HEK293 (cell line): ENCODE data around the gene ADSS1.

Experiments
- CTCF ChIA-PET: fragments of 350-600 bp; formaldehyde crosslinking; extraction: SDS; loops from one replicate; lab custom pipeline; 2021; ENCODE audit warnings: antibody characterized with exemption; lab: Yijun Ruan, JAX
- POLR2A ChIA-PET: fragments of 300-600 bp; formaldehyde crosslinking; extraction: SDS; loops from one replicate; lab custom pipeline; 2020; ENCODE audit warnings: antibody characterized with exemption, inconsistent platforms; lab: Yijun Ruan, JAX
- H3K27ac ChIP-seq: fragments of 200-500 bp; sonication (Bioruptor generic); 2 replicates; pipeline ENCODE4 v1.5.1; 2014; ENCODE audit warnings: low read depth, low read length, control low read depth, inconsistent platforms; ENCODE audit errors: extremely low read depth
- H3K36me3 ChIP-seq, 2 experiments: fragments of 200-500 bp in 1 of 2; sonication (Bioruptor generic) in 1 of 2; 1 replicate in 1 of 2; 2 replicates in 1 of 2; pipeline ENCODE4 v1.5.1; 2014 to 2017; ENCODE audit warnings: inconsistent platforms in 2 of 2, low read length in 2 of 2; ENCODE audit not compliant: control insufficient read depth in 2 of 2, insufficient read depth in 1 of 2
- H3K4me1 ChIP-seq: fragments of 200-500 bp; sonication (Bioruptor generic); 2 replicates; pipeline ENCODE4 v1.5.1; 2014; ENCODE audit warnings: mild to moderate bottlenecking, low read length, inconsistent platforms; ENCODE audit not compliant: control insufficient read depth, insufficient read depth
- H3K4me3 ChIP-seq: 2 replicates; pipeline ENCODE4 v1.5.1; 2011; ENCODE audit warnings: low read depth, mild to moderate bottlenecking, control low read depth, low read length, moderate library complexity
- H3K9me3 ChIP-seq: fragments of 200-500 bp; sonication (Bioruptor generic); 2 replicates; pipeline ENCODE4 v1.5.1; 2014; ENCODE audit warnings: low read depth, low read length, inconsistent platforms; ENCODE audit not compliant: control insufficient read depth, insufficient read depth
- BCL11B ChIP-seq: fragments of 450-650 bp; formaldehyde crosslinking; IDR thresholded peaks from 2 replicates; pipeline ENCODE4 v1.5.1; 2016; ENCODE audit warnings: low read depth, missing biosample characterization, missing genetic modification characterization
- GLIS1 ChIP-seq: fragments of 450-650 bp; formaldehyde crosslinking; IDR thresholded peaks from 2 replicates; pipeline ENCODE4 v1.5.1; 2016; ENCODE audit warnings: missing biosample characterization, missing genetic modification characterization
- GLIS2 ChIP-seq: fragments of 450-650 bp; formaldehyde crosslinking; IDR thresholded peaks from 2 replicates; pipeline ENCODE4 v1.5.1; 2016; ENCODE audit warnings: missing biosample characterization, missing genetic modification characterization
- KLF10 ChIP-seq: fragments of 450-650 bp; IDR thresholded peaks from 2 replicates; pipeline ENCODE4 v1.5.1; 2018; ENCODE audit warnings: missing biosample characterization, mild to moderate bottlenecking, missing genetic modification characterization
- SP2 ChIP-seq: fragments of 450-650 bp; formaldehyde crosslinking; IDR thresholded peaks from 2 replicates; pipeline ENCODE4 v1.5.1; 2016; ENCODE audit warnings: missing biosample characterization, missing genetic modification characterization
- ZBTB20 ChIP-seq: fragments of 450-650 bp; formaldehyde crosslinking; IDR thresholded peaks from 2 replicates; pipeline ENCODE4 v1.5.1; 2016; ENCODE audit warnings: missing biosample characterization, missing genetic modification characterization
- ZFP3 ChIP-seq: fragments of 450-650 bp; formaldehyde crosslinking; IDR thresholded peaks from 2 replicates; pipeline ENCODE4 v1.5.1; 2016; ENCODE audit warnings: low read depth, missing biosample characterization, missing genetic modification characterization
- ZIC2 ChIP-seq: fragments of 450-650 bp; formaldehyde crosslinking; IDR thresholded peaks from 2 replicates; pipeline ENCODE4 v1.5.1; 2016; ENCODE audit warnings: missing biosample characterization, missing genetic modification characterization
- ZNF311 ChIP-seq: fragments of 450-650 bp; formaldehyde crosslinking; IDR thresholded peaks from 2 replicates; pipeline ENCODE4 v1.5.1; 2017; ENCODE audit warnings: missing biosample characterization, missing genetic modification characterization, borderline replicate concordance
- ZSCAN30 ChIP-seq: fragments of 450-650 bp; IDR thresholded peaks from 2 replicates; pipeline ENCODE4 v1.5.1; 2018; ENCODE audit warnings: missing biosample characterization, mild to moderate bottlenecking, missing genetic modification characterization, moderate library complexity
- ZXDB ChIP-seq: fragments of 450-650 bp; formaldehyde crosslinking; IDR thresholded peaks from 2 replicates; pipeline ENCODE4 v1.5.1; 2016; ENCODE audit warnings: missing biosample characterization, missing genetic modification characterization
- TF ChIP-seq, protein P1 (sequence below): fragments of 450-650 bp; formaldehyde crosslinking; IDR thresholded peaks from 2 replicates; pipeline ENCODE4 v1.5.0; 2017; ENCODE audit warnings: missing biosample characterization, missing genetic modification characterization, borderline replicate concordance
- TF ChIP-seq, protein P2 (sequence below): fragments of 450-650 bp; formaldehyde crosslinking; IDR thresholded peaks from 2 replicates; pipeline ENCODE4 v1.5.1; 2016; ENCODE audit warnings: missing biosample characterization, missing genetic modification characterization
- TF ChIP-seq, protein P3 (sequence below): fragments of 450-650 bp; IDR thresholded peaks from 2 replicates; pipeline ENCODE4 v1.5.1; 2018; ENCODE audit warnings: missing biosample characterization, missing genetic modification characterization
- TF ChIP-seq, protein P4 (sequence below): fragments of 450-650 bp; formaldehyde crosslinking; IDR thresholded peaks from 2 replicates; pipeline ENCODE4 v1.5.1; 2016; ENCODE audit warnings: missing biosample characterization, missing genetic modification characterization
- TF ChIP-seq, protein P5 (sequence below): fragments of 450-650 bp; formaldehyde crosslinking; IDR thresholded peaks from 2 replicates; pipeline ENCODE4 v1.5.1; 2017; ENCODE audit warnings: missing biosample characterization, missing genetic modification characterization
- TF ChIP-seq, protein P6 (sequence below): fragments of 450-650 bp; formaldehyde crosslinking; conservative IDR thresholded peaks from 2 replicates; pipeline ENCODE4 v1.5.1; 2016; ENCODE audit warnings: low read depth, missing biosample characterization, missing genetic modification characterization
- TF ChIP-seq, protein P7 (sequence below): fragments of 450-650 bp; formaldehyde crosslinking; IDR thresholded peaks from 2 replicates; pipeline ENCODE4 v1.5.1; 2016; ENCODE audit warnings: missing biosample characterization, missing genetic modification characterization

Gene ADSS1

DNA sequence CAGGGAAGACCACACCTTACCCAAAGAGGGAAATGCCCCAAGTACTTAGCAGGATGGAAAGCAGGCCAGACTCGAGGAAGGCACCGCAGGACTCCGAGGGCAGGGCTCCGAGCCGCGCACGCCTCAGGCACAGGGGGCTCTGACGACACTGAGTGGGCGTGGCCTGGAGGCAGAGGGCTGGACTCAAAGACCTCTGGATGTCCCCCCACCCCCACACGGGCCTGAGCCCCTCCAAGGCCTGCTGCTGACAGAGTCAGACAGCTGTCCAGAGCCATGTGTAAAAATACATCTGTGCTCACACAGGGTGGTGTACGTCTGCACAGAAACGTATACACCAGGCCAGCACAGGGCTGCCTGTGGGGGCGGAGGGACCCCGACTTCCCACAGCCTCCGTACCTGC, 70.1 kb downstream of the ADSS1 start (continued):
- TF ChIP-seq, protein P1, sequence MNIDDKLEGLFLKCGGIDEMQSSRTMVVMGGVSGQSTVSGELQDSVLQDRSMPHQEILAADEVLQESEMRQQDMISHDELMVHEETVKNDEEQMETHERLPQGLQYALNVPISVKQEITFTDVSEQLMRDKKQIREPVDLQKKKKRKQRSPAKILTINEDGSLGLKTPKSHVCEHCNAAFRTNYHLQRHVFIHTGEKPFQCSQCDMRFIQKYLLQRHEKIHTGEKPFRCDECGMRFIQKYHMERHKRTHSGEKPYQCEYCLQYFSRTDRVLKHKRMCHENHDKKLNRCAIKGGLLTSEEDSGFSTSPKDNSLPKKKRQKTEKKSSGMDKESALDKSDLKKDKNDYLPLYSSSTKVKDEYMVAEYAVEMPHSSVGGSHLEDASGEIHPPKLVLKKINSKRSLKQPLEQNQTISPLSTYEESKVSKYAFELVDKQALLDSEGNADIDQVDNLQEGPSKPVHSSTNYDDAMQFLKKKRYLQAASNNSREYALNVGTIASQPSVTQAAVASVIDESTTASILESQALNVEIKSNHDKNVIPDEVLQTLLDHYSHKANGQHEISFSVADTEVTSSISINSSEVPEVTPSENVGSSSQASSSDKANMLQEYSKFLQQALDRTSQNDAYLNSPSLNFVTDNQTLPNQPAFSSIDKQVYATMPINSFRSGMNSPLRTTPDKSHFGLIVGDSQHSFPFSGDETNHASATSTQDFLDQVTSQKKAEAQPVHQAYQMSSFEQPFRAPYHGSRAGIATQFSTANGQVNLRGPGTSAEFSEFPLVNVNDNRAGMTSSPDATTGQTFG (tag by site-specific recombination) = no peak
- TF ChIP-seq KLF10 (tag by site-specific recombination) (0 out of 2 replicates have a peak, but pooled peaks have one; percentile 26), GLIS1 (tag by site-specific recombination) (no peak)
- TF ChIP-seq, protein P2, sequence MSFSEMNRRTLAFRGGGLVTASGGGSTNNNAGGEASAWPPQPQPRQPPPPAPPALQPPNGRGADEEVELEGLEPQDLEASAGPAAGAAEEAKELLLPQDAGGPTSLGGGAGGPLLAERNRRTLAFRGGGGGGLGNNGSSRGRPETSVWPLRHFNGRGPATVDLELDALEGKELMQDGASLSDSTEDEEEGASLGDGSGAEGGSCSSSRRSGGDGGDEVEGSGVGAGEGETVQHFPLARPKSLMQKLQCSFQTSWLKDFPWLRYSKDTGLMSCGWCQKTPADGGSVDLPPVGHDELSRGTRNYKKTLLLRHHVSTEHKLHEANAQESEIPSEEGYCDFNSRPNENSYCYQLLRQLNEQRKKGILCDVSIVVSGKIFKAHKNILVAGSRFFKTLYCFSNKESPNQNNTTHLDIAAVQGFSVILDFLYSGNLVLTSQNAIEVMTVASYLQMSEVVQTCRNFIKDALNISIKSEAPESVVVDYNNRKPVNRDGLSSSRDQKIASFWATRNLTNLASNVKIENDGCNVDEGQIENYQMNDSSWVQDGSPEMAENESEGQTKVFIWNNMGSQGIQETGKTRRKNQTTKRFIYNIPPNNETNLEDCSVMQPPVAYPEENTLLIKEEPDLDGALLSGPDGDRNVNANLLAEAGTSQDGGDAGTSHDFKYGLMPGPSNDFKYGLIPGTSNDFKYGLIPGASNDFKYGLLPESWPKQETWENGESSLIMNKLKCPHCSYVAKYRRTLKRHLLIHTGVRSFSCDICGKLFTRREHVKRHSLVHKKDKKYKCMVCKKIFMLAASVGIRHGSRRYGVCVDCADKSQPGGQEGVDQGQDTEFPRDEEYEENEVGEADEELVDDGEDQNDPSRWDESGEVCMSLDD (tag by site-specific recombination) = 0 out of 2 replicates have a peak, but pooled peaks have one; percentile 53

DNA sequence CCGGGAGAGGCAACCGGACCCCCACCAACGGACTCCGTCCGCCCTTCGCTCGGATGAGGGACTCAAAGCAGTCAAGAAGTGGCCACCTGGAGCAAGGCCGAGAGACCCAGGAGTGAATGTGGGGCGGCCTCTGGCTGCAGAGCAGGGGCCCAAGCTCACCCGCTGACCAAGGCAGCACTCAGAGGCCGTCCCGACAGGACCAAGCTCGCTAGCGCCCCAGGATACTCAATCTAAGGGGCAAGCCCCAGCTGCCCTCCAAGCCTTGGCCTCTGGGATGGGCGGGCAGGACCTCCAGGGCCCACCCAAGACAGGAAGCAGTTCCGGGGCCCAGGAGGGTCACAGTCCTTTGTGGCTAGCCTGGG, 70.6 kb downstream of the ADSS1 start:
- Histone ChIP-seq H3K4me3 (peak overlapping the region; percentile 67), H3K27ac (peak overlapping the region; percentile 78), H3K9me3 (no peaks in the 10 kb centered on the region), H3K36me3 (peaks cover 0 to 39% of the 10 kb centered on the region in 2 experiments; a peak in 1 of 3 replicates), H3K4me1 (peaks cover 10% of the 10 kb centered on the region)
- ChIA-PET CTCF (interaction anchor here (0.6 to 1.2 kb wide), 2 partner anchors 31 kb away, joined by 3 to 4 read pairs; no protein-coding TSS in a partner anchor), POLR2A (interaction anchor here (0.7 to 1.7 kb wide), 3 partner anchors 13 to 42 kb away, joined by 4 to 7 read pairs (median 5); partner anchors contain the start of gene SIVA1)
- TF ChIP-seq, protein P3, sequence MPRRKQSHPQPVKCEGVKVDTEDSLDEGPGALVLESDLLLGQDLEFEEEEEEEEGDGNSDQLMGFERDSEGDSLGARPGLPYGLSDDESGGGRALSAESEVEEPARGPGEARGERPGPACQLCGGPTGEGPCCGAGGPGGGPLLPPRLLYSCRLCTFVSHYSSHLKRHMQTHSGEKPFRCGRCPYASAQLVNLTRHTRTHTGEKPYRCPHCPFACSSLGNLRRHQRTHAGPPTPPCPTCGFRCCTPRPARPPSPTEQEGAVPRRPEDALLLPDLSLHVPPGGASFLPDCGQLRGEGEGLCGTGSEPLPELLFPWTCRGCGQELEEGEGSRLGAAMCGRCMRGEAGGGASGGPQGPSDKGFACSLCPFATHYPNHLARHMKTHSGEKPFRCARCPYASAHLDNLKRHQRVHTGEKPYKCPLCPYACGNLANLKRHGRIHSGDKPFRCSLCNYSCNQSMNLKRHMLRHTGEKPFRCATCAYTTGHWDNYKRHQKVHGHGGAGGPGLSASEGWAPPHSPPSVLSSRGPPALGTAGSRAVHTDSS = no peak
- TF ChIP-seq BCL11B (tag by site-specific recombination) (0 out of 2 replicates have a peak, but pooled peaks have one; percentile 36), ZBTB20 (tag by site-specific recombination) (peak; percentile 89; the same call in 1 of the 2 replicates), ZIC2 (tag by site-specific recombination) (peak; percentile 52), ZXDB (peak; percentile 96), ZFP3 (tag by site-specific recombination) (no peak), SP2 (tag by site-specific recombination) (peak; percentile 75), GLIS2 (tag by site-specific recombination) (peak; percentile 70), ZNF311 (tag by site-specific recombination) (no peak), ZSCAN30 (tag by site-specific recombination) (no peak)
- TF ChIP-seq, protein P4, sequence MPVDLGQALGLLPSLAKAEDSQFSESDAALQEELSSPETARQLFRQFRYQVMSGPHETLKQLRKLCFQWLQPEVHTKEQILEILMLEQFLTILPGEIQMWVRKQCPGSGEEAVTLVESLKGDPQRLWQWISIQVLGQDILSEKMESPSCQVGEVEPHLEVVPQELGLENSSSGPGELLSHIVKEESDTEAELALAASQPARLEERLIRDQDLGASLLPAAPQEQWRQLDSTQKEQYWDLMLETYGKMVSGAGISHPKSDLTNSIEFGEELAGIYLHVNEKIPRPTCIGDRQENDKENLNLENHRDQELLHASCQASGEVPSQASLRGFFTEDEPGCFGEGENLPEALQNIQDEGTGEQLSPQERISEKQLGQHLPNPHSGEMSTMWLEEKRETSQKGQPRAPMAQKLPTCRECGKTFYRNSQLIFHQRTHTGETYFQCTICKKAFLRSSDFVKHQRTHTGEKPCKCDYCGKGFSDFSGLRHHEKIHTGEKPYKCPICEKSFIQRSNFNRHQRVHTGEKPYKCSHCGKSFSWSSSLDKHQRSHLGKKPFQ = no peak
- TF ChIP-seq, protein P5, sequence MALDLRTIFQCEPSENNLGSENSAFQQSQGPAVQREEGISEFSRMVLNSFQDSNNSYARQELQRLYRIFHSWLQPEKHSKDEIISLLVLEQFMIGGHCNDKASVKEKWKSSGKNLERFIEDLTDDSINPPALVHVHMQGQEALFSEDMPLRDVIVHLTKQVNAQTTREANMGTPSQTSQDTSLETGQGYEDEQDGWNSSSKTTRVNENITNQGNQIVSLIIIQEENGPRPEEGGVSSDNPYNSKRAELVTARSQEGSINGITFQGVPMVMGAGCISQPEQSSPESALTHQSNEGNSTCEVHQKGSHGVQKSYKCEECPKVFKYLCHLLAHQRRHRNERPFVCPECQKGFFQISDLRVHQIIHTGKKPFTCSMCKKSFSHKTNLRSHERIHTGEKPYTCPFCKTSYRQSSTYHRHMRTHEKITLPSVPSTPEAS = no peak
- TF ChIP-seq, protein P6, sequence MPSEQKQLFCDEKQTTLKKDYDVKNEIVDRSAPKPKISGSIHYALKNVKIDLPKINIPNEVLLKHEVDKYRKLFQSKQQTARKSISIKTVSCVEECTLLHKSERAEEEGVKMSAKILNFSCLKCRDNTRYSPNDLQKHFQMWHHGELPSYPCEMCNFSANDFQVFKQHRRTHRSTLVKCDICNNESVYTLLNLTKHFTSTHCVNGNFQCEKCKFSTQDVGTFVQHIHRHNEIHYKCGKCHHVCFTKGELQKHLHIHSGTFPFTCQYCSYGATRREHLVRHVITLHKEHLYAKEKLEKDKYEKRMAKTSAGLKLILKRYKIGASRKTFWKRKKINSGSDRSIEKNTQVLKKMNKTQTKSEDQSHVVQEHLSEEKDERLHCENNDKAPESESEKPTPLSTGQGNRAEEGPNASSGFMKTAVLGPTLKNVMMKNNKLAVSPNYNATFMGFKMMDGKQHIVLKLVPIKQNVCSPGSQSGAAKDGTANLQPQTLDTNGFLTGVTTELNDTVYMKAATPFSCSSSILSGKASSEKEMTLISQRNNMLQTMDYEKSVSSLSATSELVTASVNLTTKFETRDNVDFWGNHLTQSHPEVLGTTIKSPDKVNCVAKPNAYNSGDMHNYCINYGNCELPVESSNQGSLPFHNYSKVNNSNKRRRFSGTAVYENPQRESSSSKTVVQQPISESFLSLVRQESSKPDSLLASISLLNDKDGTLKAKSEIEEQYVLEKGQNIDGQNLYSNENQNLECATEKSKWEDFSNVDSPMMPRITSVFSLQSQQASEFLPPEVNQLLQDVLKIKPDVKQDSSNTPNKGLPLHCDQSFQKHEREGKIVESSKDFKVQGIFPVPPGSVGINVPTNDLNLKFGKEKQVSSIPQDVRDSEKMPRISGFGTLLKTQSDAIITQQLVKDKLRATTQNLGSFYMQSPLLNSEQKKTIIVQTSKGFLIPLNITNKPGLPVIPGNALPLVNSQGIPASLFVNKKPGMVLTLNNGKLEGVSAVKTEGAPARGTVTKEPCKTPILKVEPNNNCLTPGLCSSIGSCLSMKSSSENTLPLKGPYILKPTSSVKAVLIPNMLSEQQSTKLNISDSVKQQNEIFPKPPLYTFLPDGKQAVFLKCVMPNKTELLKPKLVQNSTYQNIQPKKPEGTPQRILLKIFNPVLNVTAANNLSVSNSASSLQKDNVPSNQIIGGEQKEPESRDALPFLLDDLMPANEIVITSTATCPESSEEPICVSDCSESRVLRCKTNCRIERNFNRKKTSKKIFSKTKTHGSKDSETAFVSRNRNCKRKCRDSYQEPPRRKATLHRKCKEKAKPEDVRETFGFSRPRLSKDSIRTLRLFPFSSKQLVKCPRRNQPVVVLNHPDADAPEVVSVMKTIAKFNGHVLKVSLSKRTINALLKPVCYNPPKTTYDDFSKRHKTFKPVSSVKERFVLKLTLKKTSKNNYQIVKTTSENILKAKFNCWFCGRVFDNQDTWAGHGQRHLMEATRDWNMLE (tag by site-specific recombination) = no peak
- TF ChIP-seq, protein P7, sequence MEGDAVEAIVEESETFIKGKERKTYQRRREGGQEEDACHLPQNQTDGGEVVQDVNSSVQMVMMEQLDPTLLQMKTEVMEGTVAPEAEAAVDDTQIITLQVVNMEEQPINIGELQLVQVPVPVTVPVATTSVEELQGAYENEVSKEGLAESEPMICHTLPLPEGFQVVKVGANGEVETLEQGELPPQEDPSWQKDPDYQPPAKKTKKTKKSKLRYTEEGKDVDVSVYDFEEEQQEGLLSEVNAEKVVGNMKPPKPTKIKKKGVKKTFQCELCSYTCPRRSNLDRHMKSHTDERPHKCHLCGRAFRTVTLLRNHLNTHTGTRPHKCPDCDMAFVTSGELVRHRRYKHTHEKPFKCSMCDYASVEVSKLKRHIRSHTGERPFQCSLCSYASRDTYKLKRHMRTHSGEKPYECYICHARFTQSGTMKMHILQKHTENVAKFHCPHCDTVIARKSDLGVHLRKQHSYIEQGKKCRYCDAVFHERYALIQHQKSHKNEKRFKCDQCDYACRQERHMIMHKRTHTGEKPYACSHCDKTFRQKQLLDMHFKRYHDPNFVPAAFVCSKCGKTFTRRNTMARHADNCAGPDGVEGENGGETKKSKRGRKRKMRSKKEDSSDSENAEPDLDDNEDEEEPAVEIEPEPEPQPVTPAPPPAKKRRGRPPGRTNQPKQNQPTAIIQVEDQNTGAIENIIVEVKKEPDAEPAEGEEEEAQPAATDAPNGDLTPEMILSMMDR = peak; percentile 73
